GM12878 (cell line): Measurements from ENCODE around the gene SESN3. TPM values are rescaled to one million over a fixed set of nuclear protein-coding genes. Genes with fewer than 3 reads are reported as not detected.

Experiments used
- ATAC-seq: fragments of 200-7000 bp; cut with Tn5 transposase; 3 replicates; pipeline ENCODE4 v1.9.1; 2020; ENCODE audit warnings: mild to moderate bottlenecking, moderate library complexity
- BruUV-seq: library from RNA; stranded (reverse); fragments of 400-500 nt; replicated peaks from 2 replicates; lab custom pipeline; 2021; lab: Mats Ljungman, UMichigan
- CTCF ChIA-PET: fragments of 300-600 bp; sonication (Branson Sonifier 250); formaldehyde crosslinking; extraction: SDS; loops from one replicate; lab custom pipeline; 2021; ENCODE audit warnings: inconsistent platforms; lab: Yijun Ruan, JAX
- POLR2A ChIA-PET: fragments of 350-600 bp; formaldehyde crosslinking; extraction: SDS; loops from one replicate; lab custom pipeline; 2021; ENCODE audit warnings: inconsistent platforms; lab: Charles Lee
- RAD21 ChIA-PET: fragments of 300-600 bp; sonication (Branson Sonifier 250); formaldehyde crosslinking; loops from one replicate; lab custom pipeline; 2023; ENCODE audit warnings: antibody characterized with exemption; ENCODE audit not compliant: unreplicated experiment; lab: Charles Lee
- SMC1A ChIA-PET: fragments of 300-600 bp; sonication (Branson Sonifier 250); formaldehyde crosslinking; loops from one replicate; lab custom pipeline; 2023; ENCODE audit not compliant: unreplicated experiment, uncharacterized antibody; lab: Charles Lee
- DNase-seq: peaks from one replicate; pipeline ENCODE4 v3.0.0-alpha.2; 2011; ENCODE audit warnings: low read depth, low spot score
- FAIRE-seq: peaks from 3 replicates; lab custom pipeline; 2011; peaks lifted over from hg19 to GRCh38; lab: Jason Lieb, UNC
- H2AFZ ChIP-seq: 2 replicates; pipeline ENCODE4 v1.6.0; 2011; ENCODE audit warnings: low read depth, low read length, control low read depth; ENCODE audit not compliant: control insufficient read depth
- H3K27ac ChIP-seq: 2 replicates; pipeline ENCODE4 v1.5.1; 2011; ENCODE audit warnings: control low read depth; ENCODE audit not compliant: control insufficient read depth, insufficient read depth
- H3K27me3 ChIP-seq, 2 experiments: replicated peaks in 1 of 2; 2 replicates each; pipeline versions ENCODE4 v1.6.0 to v1.6.1; 2011; ENCODE audit warnings: low read length in 1 of 2; ENCODE audit not compliant: control insufficient read depth in 2 of 2, insufficient read depth in 2 of 2
- H3K36me3 ChIP-seq, 2 experiments: 2 replicates each; pipeline ENCODE4 v1.5.1; 2011; ENCODE audit warnings: low read length in 1 of 2; ENCODE audit not compliant: control insufficient read depth in 2 of 2, insufficient read depth in 2 of 2
- H3K4me1 ChIP-seq: 2 replicates; pipeline ENCODE4 v1.6.1; 2011; ENCODE audit warnings: mild to moderate bottlenecking, low read length, moderate library complexity, mixed read lengths; ENCODE audit not compliant: control insufficient read depth, insufficient read depth
- H3K4me2 ChIP-seq: 2 replicates; pipeline ENCODE4 v1.6.0; 2011; ENCODE audit warnings: control low read depth; ENCODE audit not compliant: control insufficient read depth, insufficient read depth
- H3K4me3 ChIP-seq: fragments of 200-600 bp; sonication (generic); 2 replicates; pipeline ENCODE4 v1.5.1; 2016
- H3K79me2 ChIP-seq: 2 replicates; pipeline ENCODE4 v1.6.0; 2011; ENCODE audit warnings: low read length; ENCODE audit not compliant: control insufficient read depth, insufficient read depth
- H3K9ac ChIP-seq: 2 replicates; pipeline ENCODE4 v1.8.0; 2011; ENCODE audit warnings: low read length, control low read depth, mixed read lengths; ENCODE audit not compliant: control insufficient read depth, insufficient read depth
- H3K9me3 ChIP-seq: replicated peaks from 3 replicates; pipeline ENCODE4 v1.5.1; 2011; ENCODE audit warnings: mild to moderate bottlenecking, low read length; ENCODE audit not compliant: control insufficient read depth, insufficient read depth
- H4K20me1 ChIP-seq: 2 replicates; pipeline ENCODE4 v1.6.0; 2011; ENCODE audit not compliant: control insufficient read depth, insufficient read depth
- CHD1 ChIP-seq: IDR thresholded peaks from 2 replicates; pipeline ENCODE4 v1.6.1; 2012; ENCODE audit warnings: low read depth, low read length, improper control_type of control experiment
- ELK1 ChIP-seq: IDR thresholded peaks from 2 replicates; pipeline ENCODE4 v1.6.1; 2012; ENCODE audit warnings: low read depth, low read length, improper control_type of control experiment
- HCFC1 ChIP-seq: fragments of 150-350 bp; IDR thresholded peaks from 2 replicates; pipeline ENCODE4 v1.6.1; 2014; ENCODE audit warnings: low read length
- MEF2A ChIP-seq: IDR thresholded peaks from 2 replicates; pipeline ENCODE4 v1.6.1; 2011; ENCODE audit warnings: low read depth, mild to moderate bottlenecking, low read length, moderate library complexity; ENCODE audit not compliant: insufficient read depth
- POLR2AphosphoS2 ChIP-seq: IDR thresholded peaks from 2 replicates; pipeline ENCODE4 v1.6.1; 2011; ENCODE audit warnings: low read depth, mild to moderate bottlenecking, low read length, improper control_type of control experiment, moderate library complexity
- RAD21 ChIP-seq: IDR thresholded peaks from 2 replicates; pipeline ENCODE4 v1.6.1; 2011; ENCODE audit warnings: mild to moderate bottlenecking, low read depth, low read length, moderate library complexity; ENCODE audit not compliant: insufficient read depth
- RCOR1 ChIP-seq: conservative IDR thresholded peaks from 2 replicates; pipeline ENCODE4 v1.6.1; 2012; ENCODE audit warnings: low read depth, low read length, improper control_type of control experiment
- RELB ChIP-seq: fragments of 450-650 bp; IDR thresholded peaks from 2 replicates; pipeline ENCODE4 v1.6.1; 2017; ENCODE audit warnings: low read depth, mild to moderate bottlenecking, moderate library complexity
- SMAD1 ChIP-seq: fragments of 450-650 bp; IDR thresholded peaks from 2 replicates; pipeline ENCODE4 v1.6.1; 2018; ENCODE audit warnings: mild to moderate bottlenecking, low read depth; ENCODE audit not compliant: partially characterized antibody
- SMAD5 ChIP-seq: IDR thresholded peaks from 2 replicates; pipeline ENCODE4 v1.6.1; 2016; ENCODE audit warnings: antibody characterized with exemption, low read depth
- ZNF384 ChIP-seq: IDR thresholded peaks from 2 replicates; pipeline ENCODE4 v1.6.1; 2012; ENCODE audit warnings: low read depth, mild to moderate bottlenecking, low read length, improper control_type of control experiment, borderline replicate concordance
- WGBS: methylation state at CpG from one replicate; pipeline ENCODE4 v1.1.6; 2016; ENCODE audit warnings: low lambda C conversion rate; ENCODE audit not compliant: insufficient replicate concordance, insufficient coverage; ENCODE audit errors: missing lambda C conversion rate; 5-methylcytosine and 5-hydroxymethylcytosine counted together
- in situ Hi-C: fragments of 300-500 bp; cut with MboI; formaldehyde crosslinking; loops from 9 replicates; pipeline ENCODE4 v1.14.3; 2018; ENCODE audit warnings: mixed read lengths
- intact Hi-C: fragments of 100-400 bp; cut with micrococcal nuclease; formaldehyde crosslinking; loops from one replicate; pipeline ENCODE4 v1.14.2; 2022; ENCODE audit not compliant: unreplicated experiment
- polyA plus RNA-seq, 11 experiments: library from polyadenylated mRNA; depleted of rRNA in 4 of 11; unstranded in 6 of 11; stranded (reverse) in 5 of 11; fragments of >200 nt; fragmentation: Nextera tagmentation in 4 of 11; fragmentation: Illumina TruSeq in 1 of 11; extraction: Ambion mirVana in 4 of 11; extraction: Trizol in 1 of 11; gene quantifications; 1 replicate in 1 of 11; 2 replicates in 10 of 11; pipeline versions ENCODE4 v1.2.1 to v1.2.3, GENCODE V29; 2011 to 2016; ENCODE audit warnings: inconsistent platforms in 2 of 11, missing spikeins in 2 of 11, low read depth in 1 of 11
- total RNA-seq, 4 experiments: library from RNA; depleted of rRNA in 3 of 4; stranded (reverse); fragments of >200 nt in 3 of 4; fragmentation: Illumina TruSeq in 1 of 4; extraction: Trizol in 1 of 4; gene quantifications; 2 replicates each; pipeline versions ENCODE4 v1.2.1 to v1.2.3, GENCODE V29; 2013 to 2021
- TF ChIP-seq, protein P1 (sequence below): IDR thresholded peaks from 2 replicates; pipeline ENCODE4 v1.6.1; 2011; ENCODE audit warnings: low read depth, low read length, improper control_type of control experiment, borderline replicate concordance

The SESN3 gene
- total and polyA plus RNA-seq, 10 of the 15 experiments (the other 5 are each of a cell fraction or from before 2014, with no cell fraction given) = 0.64 to 6.7 (median 3.0) TPM

- ChIA-PET SMC1A (interaction anchor here (1.0 to 2.6 kb wide), 8 partner anchors 8 to 1263 kb away, joined by 3 to 14 read pairs (median 6); no protein-coding TSS in a partner anchor), RAD21 (interaction anchor here (0.7 to 16.6 kb wide), 3 partner anchors 90 to 617 kb away, joined by 3 to 425 read pairs (median 4); no protein-coding TSS in a partner anchor), CTCF (interaction anchor here (0.9 to 15.9 kb wide), 5 partner anchors 9 to 545 kb away, joined by 3 to 590 read pairs (median 3); no protein-coding TSS in a partner anchor), POLR2A (interaction anchor here (1.5 kb wide), 1 partner anchor 66 kb away, joined by 5 read pairs; no protein-coding TSS in a partner anchor)
- ATAC-seq (no peak), DNase-seq (no peak), FAIRE-seq (no peak)
- no peak overlapping the region for H3K9ac ChIP-seq
- no peaks in the 10 kb centered on the region; a peak in 1 of 4 replicates for H3K27me3 ChIP-seq
- H3K9me3 ChIP-seq = no peaks in the 10 kb centered on the region
- intact Hi-C loops = no loop called here
- no peak overlapping the region for H3K4me2 ChIP-seq
- no peaks in the 10 kb centered on the region for H3K79me2 ChIP-seq
- no TSS peak for BruUV-seq
- 9% methylated on average over 4 of the region's 4 CpGs for WGBS
- in situ Hi-C loops = no loop called here
- H3K4me3 ChIP-seq = no peak overlapping the region
- no peaks in the 10 kb centered on the region for H3K36me3 ChIP-seq
- H2AFZ ChIP-seq = no peak overlapping the region
- no peaks in the 10 kb centered on the region for H3K4me1 ChIP-seq
- H4K20me1 ChIP-seq = no peaks in the 10 kb centered on the region
- TF ChIP-seq SMAD5 (no peak), MEF2A (0 out of 2 replicates have a peak, but pooled peaks have one; percentile 6)
- H3K27ac ChIP-seq = no peak overlapping the region
Observed at GRCh38 chr11:95163106-95163505, 67.9 kb downstream of the SESN3 start.

DNA sequence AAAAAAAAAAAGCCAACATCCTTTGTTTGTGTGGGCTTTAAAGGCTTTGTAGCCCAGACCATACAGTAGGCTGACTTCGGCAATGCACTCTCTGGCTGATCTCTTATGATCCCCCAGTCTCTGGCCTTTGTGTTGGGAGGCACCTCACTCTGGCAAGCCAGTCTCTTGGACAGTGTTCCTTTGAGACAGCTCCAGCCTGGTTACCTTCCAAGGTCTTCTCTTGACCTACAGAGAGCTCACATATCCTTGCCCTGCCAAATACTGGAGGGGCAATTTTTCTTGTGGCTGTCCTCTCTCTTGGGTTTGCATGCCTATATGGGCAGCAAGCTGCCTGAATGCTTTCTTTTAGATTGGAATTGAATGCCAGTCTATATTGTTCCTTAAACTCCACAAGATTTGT is 69.8 kb downstream of the SESN3 start:
- Histone ChIP-seq H3K79me2 (no peaks in the 10 kb centered on the region), H3K27ac (no peak overlapping the region), H4K20me1 (no peaks in the 10 kb centered on the region), H3K36me3 (no peaks in the 10 kb centered on the region), H3K27me3 (no peaks in the 10 kb centered on the region; a peak in 1 of 4 replicates), H3K4me3 (no peak overlapping the region), H3K4me1 (no peaks in the 10 kb centered on the region), H3K9ac (no peak overlapping the region), H3K9me3 (no peaks in the 10 kb centered on the region), H3K4me2 (no peak overlapping the region), H2AFZ (no peak overlapping the region)
- ATAC-seq (no peak), FAIRE-seq (no peak), DNase-seq (no peak)
- intact Hi-C loops = no loop called here
- SMC1A ChIA-PET = interaction anchor here (0.9 to 11.9 kb wide), 2 partner anchors 24 to 545 kb away, joined by 3 to 474 read pairs; no protein-coding TSS in a partner anchor
- RAD21 ChIA-PET = interaction anchor here (1.5 to 16.6 kb wide), 5 partner anchors 10 to 581 kb away, joined by 3 to 425 read pairs (median 4); no protein-coding TSS in a partner anchor
- BruUV-seq = no TSS peak
- WGBS = 92% methylated on average over 1 of the region's 1 CpG
- CTCF ChIA-PET = interaction anchor here (0.6 to 15.9 kb wide), 4 partner anchors 10 to 603 kb away, joined by 5 to 590 read pairs (median 164); partner anchors contain the start of gene SESN3
- POLR2A ChIA-PET = no interaction called here
- in situ Hi-C loops = no loop called here
- TF ChIP-seq SMAD1 = no peak
- TF ChIP-seq ZNF384 = no peak
- no peak for TF ChIP-seq POLR2AphosphoS2
- TF ChIP-seq, protein P1, sequence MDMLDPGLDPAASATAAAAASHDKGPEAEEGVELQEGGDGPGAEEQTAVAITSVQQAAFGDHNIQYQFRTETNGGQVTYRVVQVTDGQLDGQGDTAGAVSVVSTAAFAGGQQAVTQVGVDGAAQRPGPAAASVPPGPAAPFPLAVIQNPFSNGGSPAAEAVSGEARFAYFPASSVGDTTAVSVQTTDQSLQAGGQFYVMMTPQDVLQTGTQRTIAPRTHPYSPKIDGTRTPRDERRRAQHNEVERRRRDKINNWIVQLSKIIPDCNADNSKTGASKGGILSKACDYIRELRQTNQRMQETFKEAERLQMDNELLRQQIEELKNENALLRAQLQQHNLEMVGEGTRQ = no peak
- no peak for TF ChIP-seq RCOR1
- no peak for TF ChIP-seq RELB
- TF ChIP-seq CHD1 = no peak
- no peak for TF ChIP-seq RAD21
- TF ChIP-seq HCFC1 = no peak
- no peak for TF ChIP-seq ELK1
